ENCODE data around the gene GLB1L3. TPM values are rescaled to one million over a fixed set of nuclear protein-coding genes. Genes with fewer than 3 reads are reported as not detected.

Gene GLB1L3
- total and polyA plus RNA-seq, 2 donors (not counting 3 experiments of a cell fraction or from before 2014, with no cell fraction given): not detected

- Histone ChIP-seq H3K27me3 (ENCODE audit: control insufficient read depth in 2 of 2, insufficient read depth in 2 of 2, low read length in 2 of 2) (no peaks in the 10 kb centered on the region), H3K9ac (replicated peaks; ENCODE audit: extremely low read depth, insufficient read depth, low read length) (no peak overlapping the region), H3K27ac (ENCODE audit: insufficient read depth, low read depth, low read length) (no peak overlapping the region), H3K9me1 (replicated peaks; ENCODE audit: control insufficient read depth, extremely low read depth, insufficient read depth, low read length) (no peaks in the 10 kb centered on the region), H3K4me2 (ENCODE audit: insufficient read depth, low read length) (no peak overlapping the region), H3K4me3 (replicated peaks in 1 of 3; ENCODE audit: insufficient read depth in 1 of 3, low read depth in 1 of 3, low read length in 3 of 3) (no peak overlapping the region), H3K4me1 (ENCODE audit: control insufficient read depth, extremely low read depth, insufficient read depth, low read length) (no peaks in the 10 kb centered on the region), H4K20me1 (replicated peaks; ENCODE audit: control insufficient read depth, extremely low read depth, insufficient read depth, low read length) (no peaks in the 10 kb centered on the region), H3K79me2 (ENCODE audit: control insufficient read depth, insufficient read depth, low read length) (no peaks in the 10 kb centered on the region), H2AFZ (ENCODE audit: low read depth, low read length) (no peak overlapping the region), H3K9me3 (replicated peaks; ENCODE audit: control insufficient read depth, insufficient read depth, low read length) (no peaks in the 10 kb centered on the region), H3K36me3 (ENCODE audit: control insufficient read depth in 2 of 2, extremely low read depth in 1 of 2, insufficient read depth in 2 of 2, low read length in 2 of 2) (no peaks in the 10 kb centered on the region)
- FAIRE-seq (no peak), DNase-seq (ENCODE audit: low read depth, low spot score) (no peak)
- dilution Hi-C loops (cut with MboI; ENCODE audit: extremely low pct_ligation_motif_present, low sequenced_read_pairs) (no loop called here), intact Hi-C loops (cut with micrococcal nuclease) (no loop called here)
- CTCF ChIA-PET: no interaction called here
- no TSS peak for BruUV-seq (replicated peaks)
- POLR2A ChIA-PET: no interaction called here
- TF ChIP-seq CTCF (IDR thresholded peaks at IDR 0.05; ENCODE audit: extremely low read depth in 1 of 2, insufficient read depth in 1 of 2, low read depth in 1 of 2, low read length in 2 of 2) (no peak), MAX (IDR thresholded peaks at IDR 0.05; ENCODE audit: insufficient read depth, insufficient read length) (no peak), EZH2 (IDR thresholded peaks at IDR 0.05; ENCODE audit: borderline replicate concordance, low read depth, low read length, severe bottlenecking) (no peak), JUN (IDR thresholded peaks at IDR 0.05; ENCODE audit: borderline replicate concordance, insufficient read depth, insufficient read length, low read depth) (no peak), MYC (IDR thresholded peaks at IDR 0.05; ENCODE audit: low read depth, low read length) (no peak), POLR2A (IDR thresholded peaks at IDR 0.05; ENCODE audit: low read depth, low read length) (no peak), FOS (IDR thresholded peaks at IDR 0.05; ENCODE audit: borderline replicate concordance, insufficient read depth, low read length) (no peak), POLR2AphosphoS5 (IDR thresholded peaks at IDR 0.05; ENCODE audit: insufficient read depth, low read depth, low read length) (no peak), GATA2 (IDR thresholded peaks at IDR 0.05; ENCODE audit: insufficient read depth, insufficient read length, low read depth, low read length) (no peak)
Observed at GRCh38 chr11:134357545-134357839, 81.3 kb downstream of the GLB1L3 start.
